ENCODE results near the gene FGF12. TPM values are rescaled to one million over a fixed set of nuclear protein-coding genes. Genes with fewer than 3 reads are reported as not detected.

FGF12 gene
- polyA plus RNA-seq, 1 experiment: not detected

DNA sequence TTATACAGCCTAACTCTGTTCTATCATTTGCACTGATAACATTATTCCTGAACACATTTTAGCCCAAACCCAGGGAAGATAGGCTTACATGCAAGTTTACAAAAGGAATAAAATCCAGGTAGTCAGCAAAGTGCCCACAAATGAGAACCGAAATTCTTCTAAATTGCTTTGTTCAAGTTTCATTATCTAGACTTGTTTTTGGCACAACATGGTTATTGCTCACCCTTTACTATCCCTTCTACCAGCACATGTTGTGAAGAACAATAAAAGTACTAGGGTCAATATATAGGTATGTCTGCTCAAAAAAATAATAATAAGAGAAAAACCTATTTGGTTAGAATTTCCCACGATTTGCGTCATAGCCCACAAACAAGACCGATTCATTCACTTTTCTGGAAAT lies 430.5 kb downstream of the FGF12 start:
- POLR2A ChIA-PET: no interaction called here

DNA sequence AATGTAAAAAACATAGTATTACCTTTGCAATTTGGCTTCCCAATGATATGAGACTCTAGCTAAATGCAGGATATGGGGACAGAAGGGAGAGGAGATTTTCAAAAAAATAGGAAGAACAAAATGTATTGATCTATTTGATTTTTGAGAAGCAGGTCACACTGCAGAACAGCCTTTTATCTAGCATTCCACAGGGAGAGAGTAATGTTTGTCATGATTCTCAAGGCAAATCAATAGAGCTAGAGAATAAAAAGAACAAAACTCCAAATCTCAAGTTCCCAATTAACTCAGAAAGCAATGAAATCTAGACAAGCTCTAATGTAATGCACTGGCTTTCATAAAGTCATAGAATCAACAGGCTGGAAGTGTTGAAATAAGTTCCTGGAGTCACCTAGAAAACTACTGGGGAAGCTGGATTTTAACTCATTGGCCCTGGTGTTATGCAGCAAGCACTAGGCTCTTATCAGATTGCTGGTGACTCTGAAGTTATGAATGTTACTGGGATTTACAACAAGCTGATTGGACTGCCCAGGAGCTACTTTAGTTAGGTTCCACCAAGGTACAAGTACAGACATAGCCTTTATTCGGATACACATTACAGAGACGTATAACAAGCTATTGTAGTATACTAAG lies 442.8 kb downstream of the FGF12 start:
- Histone ChIP-seq H3K27ac (ENCODE audit: low read depth, low read length) (no peak overlapping the region), H3K9me3 (ENCODE audit: control insufficient read depth, insufficient read depth, low read length) (no peaks in the 10 kb centered on the region), H3K27me3 (ENCODE audit: control insufficient read depth, insufficient read depth, low read length) (no peaks in the 10 kb centered on the region), H3K4me3 (ENCODE audit: low read depth, low read length) (no peak overlapping the region)
- CTCF ChIA-PET: no interaction called here
- POLR2A ChIA-PET: no interaction called here
- DNase-seq (ENCODE audit: low read depth, low spot score): no peak
- TF ChIP-seq, protein P1, sequence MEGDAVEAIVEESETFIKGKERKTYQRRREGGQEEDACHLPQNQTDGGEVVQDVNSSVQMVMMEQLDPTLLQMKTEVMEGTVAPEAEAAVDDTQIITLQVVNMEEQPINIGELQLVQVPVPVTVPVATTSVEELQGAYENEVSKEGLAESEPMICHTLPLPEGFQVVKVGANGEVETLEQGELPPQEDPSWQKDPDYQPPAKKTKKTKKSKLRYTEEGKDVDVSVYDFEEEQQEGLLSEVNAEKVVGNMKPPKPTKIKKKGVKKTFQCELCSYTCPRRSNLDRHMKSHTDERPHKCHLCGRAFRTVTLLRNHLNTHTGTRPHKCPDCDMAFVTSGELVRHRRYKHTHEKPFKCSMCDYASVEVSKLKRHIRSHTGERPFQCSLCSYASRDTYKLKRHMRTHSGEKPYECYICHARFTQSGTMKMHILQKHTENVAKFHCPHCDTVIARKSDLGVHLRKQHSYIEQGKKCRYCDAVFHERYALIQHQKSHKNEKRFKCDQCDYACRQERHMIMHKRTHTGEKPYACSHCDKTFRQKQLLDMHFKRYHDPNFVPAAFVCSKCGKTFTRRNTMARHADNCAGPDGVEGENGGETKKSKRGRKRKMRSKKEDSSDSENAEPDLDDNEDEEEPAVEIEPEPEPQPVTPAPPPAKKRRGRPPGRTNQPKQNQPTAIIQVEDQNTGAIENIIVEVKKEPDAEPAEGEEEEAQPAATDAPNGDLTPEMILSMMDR (IDR thresholded peaks at IDR 0.05; ENCODE audit: low read depth, low read length): no peak

More for the DNA sequence above, 430.5 kb downstream of the FGF12 start:
- no peak overlapping the region for H3K27ac ChIP-seq (ENCODE audit: low read depth, low read length)
- peaks cover 9% of the 10 kb centered on the region; the same call in 1 of the 2 replicates for H3K9me3 ChIP-seq (ENCODE audit: control insufficient read depth, insufficient read depth, low read length)
- DNase-seq (ENCODE audit: low read depth, low spot score): no peak
- no peak overlapping the region for H3K4me3 ChIP-seq (ENCODE audit: low read depth, low read length)
- TF ChIP-seq, protein P1 (IDR thresholded peaks at IDR 0.05; ENCODE audit: low read depth, low read length): no peak
- CTCF ChIA-PET: no interaction called here
- H3K27me3 ChIP-seq (ENCODE audit: control insufficient read depth, insufficient read depth, low read length): no peaks in the 10 kb centered on the region

DNA sequence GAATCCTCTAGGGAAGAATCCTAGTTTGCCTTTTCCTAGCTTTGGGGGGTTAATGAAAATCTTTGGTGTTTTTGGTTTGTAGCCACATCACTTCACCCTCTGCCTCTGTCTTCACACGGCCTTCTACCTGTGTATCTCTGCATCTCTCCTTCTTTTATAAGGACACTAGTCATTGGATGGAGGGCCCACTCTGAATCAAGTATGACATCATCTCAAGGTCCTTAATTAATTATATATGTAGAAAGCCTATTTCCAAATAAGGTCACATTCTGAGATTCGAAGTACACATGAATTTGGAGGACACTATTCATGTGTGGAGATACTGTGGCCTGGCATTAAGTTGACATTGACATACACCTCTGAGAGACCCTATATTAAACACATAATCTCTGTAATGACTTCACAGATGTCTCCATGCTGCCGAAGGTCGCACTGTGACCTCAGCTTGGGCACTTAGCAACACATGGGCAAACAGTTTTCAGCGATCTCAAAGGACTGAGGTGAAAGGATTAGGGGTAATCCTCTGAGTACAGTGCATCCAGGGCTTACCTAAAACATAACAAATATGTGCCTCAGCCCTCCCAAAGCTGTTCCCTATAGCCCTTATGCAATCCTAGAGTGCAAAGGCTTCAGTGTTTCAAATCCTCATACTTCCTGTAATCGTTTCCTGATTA lies 446.0 kb downstream of the FGF12 start:
- no peak overlapping the region for H3K4me3 ChIP-seq (ENCODE audit: low read depth, low read length)
- no peak for DNase-seq (ENCODE audit: low read depth, low spot score)
- no peak overlapping the region for H3K27ac ChIP-seq (ENCODE audit: low read depth, low read length)
- TF ChIP-seq, protein P1 (IDR thresholded peaks at IDR 0.05; ENCODE audit: low read depth, low read length): no peak
- CTCF ChIA-PET: no interaction called here
- H3K9me3 ChIP-seq (ENCODE audit: control insufficient read depth, insufficient read depth, low read length): 0 out of 2 replicates have a peak, but pooled peaks cover 4% of the 10 kb centered on the region
- POLR2A ChIA-PET: no interaction called here
- no peaks in the 10 kb centered on the region for H3K27me3 ChIP-seq (ENCODE audit: control insufficient read depth, insufficient read depth, low read length)

DNA sequence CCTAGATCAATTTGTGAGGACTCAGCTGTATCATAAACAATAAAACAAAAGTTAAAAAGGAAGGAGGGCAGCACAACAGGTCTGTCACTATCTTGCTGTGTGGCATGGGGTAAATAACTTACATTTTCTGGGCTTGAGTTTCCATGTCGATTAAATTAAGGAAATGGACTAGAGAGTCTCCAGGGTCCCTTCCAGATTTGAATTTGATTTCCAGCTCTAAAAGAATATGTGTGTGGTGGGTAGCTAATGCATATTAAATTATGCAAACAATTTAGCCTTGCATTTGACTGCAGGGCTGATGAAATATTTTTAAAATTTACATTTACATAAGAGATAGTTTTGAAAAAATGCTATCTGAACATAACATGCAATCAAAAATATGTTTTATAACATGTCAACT lies 447.7 kb downstream of the FGF12 start:
- H3K27ac ChIP-seq (ENCODE audit: low read depth, low read length): no peak overlapping the region
- no peak overlapping the region for H3K4me3 ChIP-seq (ENCODE audit: low read depth, low read length)
- ChIA-PET CTCF (no interaction called here), POLR2A (no interaction called here)
- 0 out of 2 replicates have a peak, but pooled peaks cover 4% of the 10 kb centered on the region for H3K9me3 ChIP-seq (ENCODE audit: control insufficient read depth, insufficient read depth, low read length)
- DNase-seq (ENCODE audit: low read depth, low spot score): no peak
- H3K27me3 ChIP-seq (ENCODE audit: control insufficient read depth, insufficient read depth, low read length): no peaks in the 10 kb centered on the region
- TF ChIP-seq, protein P1 (IDR thresholded peaks at IDR 0.05; ENCODE audit: low read depth, low read length): no peak

DNA sequence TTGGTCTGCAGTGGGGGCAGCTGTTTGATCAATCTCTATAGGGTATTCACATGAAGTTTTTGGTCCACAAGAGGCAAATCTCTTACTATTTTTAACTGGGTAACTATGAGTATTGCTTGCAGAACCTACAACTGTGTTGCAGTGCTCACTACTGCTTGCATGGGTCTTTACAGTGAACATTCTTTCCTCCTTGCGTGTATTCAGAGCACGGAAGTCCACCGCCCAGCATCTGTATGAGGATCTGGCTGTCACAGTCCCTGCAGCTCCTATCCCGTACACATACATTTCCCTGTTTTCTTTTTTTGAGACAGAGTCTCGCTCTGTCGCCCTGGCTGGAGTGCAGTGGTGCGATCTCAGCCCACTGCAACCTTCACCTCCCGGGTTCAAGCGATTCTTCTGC lies 449.9 kb downstream of the FGF12 start:
- no peaks in the 10 kb centered on the region for H3K27me3 ChIP-seq (ENCODE audit: control insufficient read depth, insufficient read depth, low read length)
- DNase-seq (ENCODE audit: low read depth, low spot score): no peak
- ChIA-PET CTCF (no interaction called here), POLR2A (no interaction called here)
- TF ChIP-seq, protein P1 (IDR thresholded peaks at IDR 0.05; ENCODE audit: low read depth, low read length): no peak
- H3K9me3 ChIP-seq (ENCODE audit: control insufficient read depth, insufficient read depth, low read length): 0 out of 2 replicates have a peak, but pooled peaks cover 4% of the 10 kb centered on the region
- no peak overlapping the region for H3K27ac ChIP-seq (ENCODE audit: low read depth, low read length)
- no peak overlapping the region for H3K4me3 ChIP-seq (ENCODE audit: low read depth, low read length)
